ENCODE results near the gene MRPL2.

- TF ChIP-seq, protein P1, sequence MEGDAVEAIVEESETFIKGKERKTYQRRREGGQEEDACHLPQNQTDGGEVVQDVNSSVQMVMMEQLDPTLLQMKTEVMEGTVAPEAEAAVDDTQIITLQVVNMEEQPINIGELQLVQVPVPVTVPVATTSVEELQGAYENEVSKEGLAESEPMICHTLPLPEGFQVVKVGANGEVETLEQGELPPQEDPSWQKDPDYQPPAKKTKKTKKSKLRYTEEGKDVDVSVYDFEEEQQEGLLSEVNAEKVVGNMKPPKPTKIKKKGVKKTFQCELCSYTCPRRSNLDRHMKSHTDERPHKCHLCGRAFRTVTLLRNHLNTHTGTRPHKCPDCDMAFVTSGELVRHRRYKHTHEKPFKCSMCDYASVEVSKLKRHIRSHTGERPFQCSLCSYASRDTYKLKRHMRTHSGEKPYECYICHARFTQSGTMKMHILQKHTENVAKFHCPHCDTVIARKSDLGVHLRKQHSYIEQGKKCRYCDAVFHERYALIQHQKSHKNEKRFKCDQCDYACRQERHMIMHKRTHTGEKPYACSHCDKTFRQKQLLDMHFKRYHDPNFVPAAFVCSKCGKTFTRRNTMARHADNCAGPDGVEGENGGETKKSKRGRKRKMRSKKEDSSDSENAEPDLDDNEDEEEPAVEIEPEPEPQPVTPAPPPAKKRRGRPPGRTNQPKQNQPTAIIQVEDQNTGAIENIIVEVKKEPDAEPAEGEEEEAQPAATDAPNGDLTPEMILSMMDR (conservative IDR thresholded peaks at IDR 0.05 in 1 of 2, IDR thresholded peaks at IDR 0.05 in 1 of 2; ENCODE audit: low read depth in 1 of 2, low read length in 2 of 2) = no peak
- TF ChIP-seq EZH2 (IDR thresholded peaks at IDR 0.05; ENCODE audit: low read length, missing control alignments) = no peak
Observed at GRCh38 chr6:43032326-43032725, 26.9 kb downstream of the MRPL2 start.

Data from fibroblast of lung (primary cell).